GM19455 (cell line): ENCODE results near the gene OSBP2.
"Not testable (repeated sequence)": the region's sequence is repeated elsewhere in the genome, so short reads cannot be mapped to it uniquely, and the experiment has no call there.

Source experiments
- ATAC-seq: cut with Tn5 transposase; IDR thresholded peaks from one replicate; pipeline ENCODE4 v1.9.1; 2021; ENCODE audit not compliant: unreplicated experiment

The OSBP2 gene

DNA sequence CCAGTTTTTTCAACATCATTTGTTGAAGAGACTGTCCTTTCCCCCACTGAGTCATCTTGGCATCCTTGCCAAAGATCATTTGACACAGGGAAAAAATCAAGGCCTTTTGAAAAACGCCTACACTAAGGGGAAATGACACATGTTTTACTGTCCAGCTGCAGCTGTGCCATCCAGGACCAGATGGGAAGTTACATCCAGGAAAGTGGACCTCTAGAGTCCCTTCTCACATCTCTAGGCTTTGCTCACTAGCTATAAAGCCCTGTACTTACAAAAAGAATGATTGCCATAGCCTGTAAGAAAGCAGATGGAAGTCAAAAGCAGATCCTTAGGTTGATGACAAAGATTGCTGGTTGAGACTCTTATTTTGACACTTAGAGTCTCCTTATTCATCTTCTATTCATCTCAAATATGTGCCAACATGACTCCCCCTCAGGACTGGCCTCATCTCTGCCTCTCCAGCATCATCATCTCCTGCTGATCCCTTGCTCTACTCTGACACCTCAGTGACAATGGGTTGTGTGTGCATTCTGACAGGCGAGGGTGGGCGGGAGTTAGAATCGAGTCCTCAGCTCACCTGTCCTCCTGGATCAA is 22.8 kb downstream of the OSBP2 start:
- ATAC-seq, result no peak

DNA sequence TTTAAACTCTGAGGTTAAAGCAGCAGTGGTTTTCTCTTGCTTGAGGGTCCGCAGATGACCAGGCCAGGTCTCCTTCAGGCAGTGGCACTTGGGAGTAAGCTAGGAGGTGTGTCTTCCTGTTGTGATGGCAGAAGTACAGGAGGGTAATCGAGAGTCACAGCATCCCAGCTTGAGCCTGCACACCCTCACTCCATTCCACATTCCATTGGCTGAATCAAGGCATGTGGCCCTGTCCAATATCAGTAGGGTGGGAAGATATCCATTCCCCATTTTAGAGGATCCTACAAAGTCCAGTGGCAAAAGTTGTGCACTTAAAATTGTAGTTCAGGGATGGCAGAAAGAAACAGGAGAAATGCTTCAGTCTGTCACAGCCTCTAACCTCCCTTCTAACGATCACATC is 23.3 kb downstream of the OSBP2 start:
- no peak for ATAC-seq

DNA sequence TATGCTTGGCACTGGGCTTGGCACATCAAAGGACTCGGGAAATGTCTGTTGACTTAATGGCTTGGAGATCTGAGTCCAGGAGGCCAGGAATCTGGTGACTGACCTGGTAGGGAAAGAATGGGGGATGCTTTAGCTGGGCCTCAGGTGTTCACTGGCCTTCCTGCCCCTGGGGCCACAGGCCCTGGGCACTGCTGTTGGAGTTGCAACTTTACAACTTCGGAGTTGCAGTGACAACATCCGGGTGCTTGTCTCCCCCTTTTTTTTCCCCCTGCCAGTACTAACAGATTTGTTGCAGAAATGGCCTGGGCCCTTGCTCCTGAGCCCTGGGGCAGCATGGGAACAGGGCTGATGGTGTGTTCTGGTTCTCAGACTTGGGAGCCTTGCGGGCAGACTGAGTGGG is 23.8 kb downstream of the OSBP2 start:
- no peak for ATAC-seq

DNA sequence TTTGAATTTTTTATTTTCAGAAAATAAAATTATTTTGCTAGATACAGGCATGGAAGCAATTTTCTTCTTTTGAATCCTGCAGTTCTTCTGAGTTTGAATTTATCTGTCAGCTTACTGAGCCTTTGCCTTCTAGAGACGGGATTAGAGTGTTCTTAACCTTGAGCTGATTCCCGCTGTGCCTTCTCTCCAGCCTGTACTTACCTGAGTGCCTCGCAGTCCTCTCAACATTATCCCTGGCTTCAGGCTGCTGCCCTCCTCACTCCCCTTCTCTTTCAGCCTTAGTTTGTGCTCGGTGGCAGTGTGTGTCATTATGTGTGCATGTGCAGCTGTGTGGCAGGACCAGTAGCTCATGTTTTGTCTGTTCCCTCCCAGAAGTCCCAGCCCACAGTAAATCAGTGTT is 24.3 kb downstream of the OSBP2 start:
- no peak for ATAC-seq

DNA sequence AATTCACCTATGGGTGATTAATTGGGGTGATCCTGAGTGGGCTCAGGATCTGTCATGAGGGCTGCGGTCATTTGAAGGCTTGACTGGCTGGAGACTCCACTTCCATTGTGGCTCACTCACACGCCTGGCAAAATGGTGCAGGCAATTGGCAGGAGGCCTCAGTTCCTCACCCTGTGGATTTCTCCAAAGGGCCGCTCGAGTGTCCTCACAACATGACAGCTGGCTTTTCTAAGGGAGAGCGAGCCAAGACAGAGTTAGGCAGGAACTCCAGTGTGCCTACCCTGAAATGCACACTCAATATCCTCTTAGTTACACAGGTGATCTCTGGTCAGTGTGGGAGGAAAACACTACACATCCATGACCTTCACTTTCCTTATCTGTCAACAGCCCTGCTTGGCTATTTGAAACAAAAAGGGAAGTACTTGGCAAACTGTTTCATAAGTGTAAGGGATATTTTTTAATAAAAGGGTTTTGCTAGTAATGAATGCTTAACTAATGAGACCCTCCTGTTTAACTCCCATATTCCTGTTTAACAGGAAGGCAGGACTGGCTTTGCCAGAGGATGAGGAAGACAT is 25.7 kb downstream of the OSBP2 start:
- ATAC-seq, result no peak

DNA sequence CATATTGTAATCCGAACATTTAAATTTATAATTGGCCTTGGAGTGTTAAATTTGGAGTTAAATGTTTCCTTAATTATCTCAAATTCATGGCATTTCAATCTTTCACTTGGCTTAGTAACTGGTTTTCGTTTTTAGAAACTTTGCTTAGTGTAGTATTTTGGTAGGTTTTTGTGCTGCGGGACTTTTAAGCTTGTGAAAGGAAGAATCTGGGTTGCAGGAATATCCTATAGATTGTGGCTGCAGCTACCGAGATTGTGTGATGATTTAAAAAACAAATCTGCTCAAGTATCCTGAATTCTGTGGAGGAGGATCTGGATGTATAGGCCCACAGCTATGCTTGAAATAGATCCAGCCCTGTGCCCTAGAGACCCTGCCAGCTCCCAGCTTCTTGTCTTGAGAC is 27.1 kb downstream of the OSBP2 start:
- no peak for ATAC-seq

DNA sequence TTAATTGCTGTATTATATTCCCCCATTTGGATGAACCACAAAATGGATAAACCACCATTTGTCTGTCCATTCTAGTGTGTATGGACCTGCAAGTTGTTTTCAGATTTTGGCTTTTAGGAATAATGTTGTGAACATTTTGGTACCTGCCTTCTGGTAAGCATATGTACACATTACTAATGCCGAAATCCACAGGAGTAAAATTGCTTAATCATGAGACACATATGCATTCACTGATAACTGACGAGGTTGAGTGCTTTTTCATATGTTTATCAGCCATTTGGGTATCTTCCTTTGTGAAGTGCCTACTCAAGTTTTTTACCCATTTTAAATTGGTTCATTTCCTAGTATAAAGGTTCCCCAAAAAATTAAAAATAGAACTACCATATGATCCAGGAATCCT is 34.2 kb downstream of the OSBP2 start:
- no peak for ATAC-seq

DNA sequence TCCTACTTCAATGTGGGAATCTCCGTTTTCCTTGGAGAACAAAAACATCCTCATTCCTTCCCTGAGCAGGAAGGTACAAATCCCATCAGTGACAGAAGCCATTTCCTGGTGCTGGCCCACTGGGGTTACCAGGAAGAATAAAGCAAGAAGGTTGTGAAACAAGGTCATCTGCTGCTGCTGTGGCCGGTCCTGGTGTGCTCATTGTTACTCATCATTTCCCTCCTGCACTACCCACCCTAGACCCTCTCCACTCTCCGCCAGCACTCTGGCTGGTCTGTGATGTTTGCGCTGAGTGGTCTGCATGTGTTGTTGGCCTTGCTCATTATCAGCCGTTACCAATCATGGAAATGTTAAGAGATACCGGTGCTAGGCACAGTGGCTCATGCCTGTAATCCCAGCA is 37.0 kb downstream of the OSBP2 start:
- ATAC-seq, result no peak

DNA sequence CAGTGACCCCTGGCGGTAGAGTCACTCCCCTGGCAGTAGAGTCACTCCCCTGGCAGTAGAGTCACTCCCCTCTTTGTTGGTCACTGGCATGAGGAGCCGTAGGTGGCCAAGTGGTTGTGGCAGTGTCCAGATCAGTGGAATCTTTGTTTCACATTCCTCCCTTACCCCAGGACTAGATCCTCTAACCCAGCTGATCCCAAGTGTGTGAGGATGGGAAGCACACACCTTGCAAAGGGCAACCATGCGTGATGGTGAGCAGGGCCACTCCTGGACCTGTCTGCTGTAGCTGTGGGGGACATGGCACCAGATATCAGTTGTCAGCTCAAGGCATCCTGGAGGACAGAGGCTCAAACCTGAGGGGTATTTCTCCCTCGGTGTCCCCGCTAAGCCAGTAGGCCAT is 37.8 kb downstream of the OSBP2 start:
- no peak for ATAC-seq

DNA sequence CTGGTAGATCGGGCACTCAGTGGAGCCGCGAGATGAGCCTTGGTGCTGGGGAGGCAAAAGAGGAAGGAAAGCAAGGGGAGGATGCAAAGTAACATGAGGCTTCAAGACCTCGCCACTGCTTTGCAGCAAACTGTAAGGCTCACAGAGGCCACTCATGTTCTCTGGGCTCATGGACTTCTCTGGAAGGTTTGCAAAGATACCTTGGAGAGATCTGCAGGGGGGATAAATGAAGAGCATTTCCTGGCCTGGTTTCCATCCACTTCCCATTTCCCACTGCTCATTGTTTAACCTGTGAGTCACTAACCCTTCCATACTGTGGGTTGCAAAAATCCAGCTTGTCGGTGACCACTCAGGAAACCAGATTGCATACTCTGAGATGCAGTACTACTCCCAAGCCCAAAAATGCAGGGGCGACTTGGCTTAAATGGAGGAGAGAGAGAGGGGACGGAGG is 38.5 kb downstream of the OSBP2 start:
- no peak for ATAC-seq

DNA sequence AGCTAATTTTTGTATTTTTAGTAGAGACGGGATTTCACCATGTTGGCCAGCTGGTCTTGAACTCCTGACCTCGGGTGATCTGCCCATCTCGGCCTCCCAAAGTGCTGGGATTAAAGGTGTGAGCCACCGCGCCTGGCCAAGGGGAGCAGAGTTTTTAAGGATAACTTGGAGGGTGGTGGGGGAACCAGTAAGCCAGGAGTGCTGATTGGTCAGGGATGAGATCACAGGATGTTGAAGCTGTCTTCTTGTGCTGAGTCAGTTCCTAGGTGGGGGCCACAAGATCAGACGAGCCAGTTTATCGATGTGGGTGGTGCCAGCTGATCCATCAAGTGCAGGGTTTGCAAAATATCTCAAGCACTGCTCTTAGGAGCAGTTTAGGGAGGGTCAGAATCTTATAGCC is 45.3 kb downstream of the OSBP2 start:
- not testable (repeated sequence) for ATAC-seq

DNA sequence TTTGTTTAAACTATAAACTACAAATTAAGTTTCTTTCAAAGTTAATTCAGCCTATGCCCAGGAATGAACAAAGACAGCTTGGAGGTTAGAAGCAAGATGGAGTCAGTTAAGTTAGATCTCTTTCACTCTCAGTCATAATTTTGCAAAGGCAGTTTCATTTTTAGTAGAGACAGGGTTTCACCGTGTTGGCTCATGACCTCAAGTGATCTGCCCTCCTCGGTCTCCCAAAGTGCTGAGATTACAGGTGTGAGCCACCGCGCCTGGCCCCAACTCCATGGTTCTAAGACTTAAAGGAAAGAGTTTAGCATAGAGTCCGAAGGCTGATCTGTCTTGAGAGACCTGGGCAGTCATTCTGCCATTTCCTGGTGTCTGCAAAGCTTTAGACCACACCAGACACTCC is 45.8 kb downstream of the OSBP2 start:
- ATAC-seq, result not testable (repeated sequence)

DNA sequence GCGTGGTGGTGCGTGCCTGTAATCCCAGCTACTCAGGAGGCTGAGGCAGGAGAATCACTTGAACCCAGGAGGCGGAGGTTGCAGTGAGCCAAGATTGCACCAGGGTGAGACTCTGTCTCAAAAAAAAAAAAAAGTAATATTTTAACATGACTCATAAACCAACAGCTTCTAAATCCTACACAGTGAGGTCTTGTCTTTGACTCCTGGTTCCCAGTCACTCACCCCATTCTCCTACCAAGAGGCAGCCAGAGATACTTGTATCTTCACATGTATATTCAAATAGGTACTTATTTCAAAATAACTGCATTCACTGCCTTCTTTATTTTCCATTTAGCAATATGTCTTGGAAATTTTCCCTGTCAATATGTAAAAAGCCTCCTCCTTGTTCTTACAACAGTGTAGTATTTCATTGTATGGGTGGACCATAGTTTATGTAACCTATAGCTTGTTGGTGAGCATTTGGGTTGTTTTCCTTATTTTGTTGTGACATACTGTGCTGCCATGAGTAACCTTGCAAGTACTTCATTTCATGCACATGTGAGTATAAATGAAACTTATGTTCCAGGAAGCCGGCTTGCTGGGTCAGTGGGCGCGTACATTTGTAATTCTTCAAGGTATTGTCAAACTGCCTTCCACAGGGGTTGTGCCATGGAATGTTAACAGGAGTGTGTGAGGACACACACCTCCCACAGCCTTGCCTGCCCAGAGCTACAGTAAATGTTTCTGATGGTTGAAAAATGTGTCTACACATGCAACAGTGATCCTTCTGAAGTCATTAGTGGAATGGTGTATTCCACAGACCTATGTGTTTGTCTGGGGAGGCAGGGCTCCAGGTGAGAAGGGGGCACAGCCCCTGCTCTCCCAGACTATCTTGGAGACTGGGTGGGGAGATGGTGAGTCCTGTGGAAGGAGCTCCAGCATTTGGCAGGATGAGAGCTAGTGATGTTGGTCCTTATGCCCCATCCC is 47.9 kb downstream of the OSBP2 start:
- ATAC-seq, result no peak

DNA sequence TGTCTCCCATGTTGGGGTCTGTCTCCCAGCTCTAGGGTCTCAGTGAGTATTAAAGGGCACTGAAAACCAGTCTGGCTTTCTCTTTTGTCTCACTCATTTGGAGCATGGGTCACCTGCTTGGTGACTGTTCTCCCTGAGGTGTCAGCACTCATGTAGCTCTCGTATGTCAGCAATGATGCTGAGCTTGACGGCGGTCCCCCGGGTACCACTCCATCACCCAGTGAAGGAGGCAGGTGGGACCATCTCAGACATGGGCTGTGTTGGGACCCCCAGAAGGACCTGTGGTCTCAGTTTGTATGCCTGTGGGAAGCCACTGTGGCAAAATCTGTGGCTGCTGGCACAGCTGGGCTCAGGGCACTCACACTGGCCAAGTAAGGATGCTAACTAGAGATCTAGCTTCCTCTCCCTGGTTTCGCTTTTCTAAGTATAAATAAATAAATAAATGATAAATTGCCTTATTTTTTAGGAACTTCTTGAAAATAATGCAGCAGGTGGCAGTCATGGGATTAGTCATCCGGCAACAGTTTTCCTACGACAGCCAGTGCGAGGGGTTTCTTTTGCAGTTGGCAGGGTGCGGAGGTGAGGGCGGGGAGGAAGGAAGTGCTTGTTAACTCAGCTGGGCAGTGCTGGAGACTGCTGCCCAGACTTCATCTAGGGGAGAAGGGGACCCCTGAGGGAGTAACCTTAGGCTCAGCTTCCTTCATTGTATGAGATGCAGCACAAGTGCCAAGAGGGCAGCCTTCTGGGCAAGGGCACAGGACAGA is 48.8 kb downstream of the OSBP2 start:
- no peak for ATAC-seq

DNA sequence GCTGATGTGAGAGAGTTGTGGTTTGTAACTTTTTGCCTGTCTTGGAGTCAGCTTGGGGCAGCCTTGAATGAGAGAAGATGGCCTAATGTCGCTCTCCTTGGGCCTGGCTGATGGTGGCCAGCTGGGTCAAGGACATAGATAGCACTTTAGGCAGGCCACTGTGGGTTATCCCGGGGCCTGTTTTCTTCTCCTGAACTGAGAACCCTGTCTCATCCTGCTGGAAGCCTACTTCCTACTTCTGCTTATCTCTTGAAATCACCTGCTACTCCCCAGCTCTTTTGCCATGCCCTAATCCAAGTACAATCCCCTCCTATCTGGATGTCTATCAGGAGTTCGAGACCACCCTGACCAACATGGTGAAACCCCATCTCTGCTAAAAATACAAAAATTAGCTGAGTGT is 49.5 kb downstream of the OSBP2 start:
- ATAC-seq, result no peak

DNA sequence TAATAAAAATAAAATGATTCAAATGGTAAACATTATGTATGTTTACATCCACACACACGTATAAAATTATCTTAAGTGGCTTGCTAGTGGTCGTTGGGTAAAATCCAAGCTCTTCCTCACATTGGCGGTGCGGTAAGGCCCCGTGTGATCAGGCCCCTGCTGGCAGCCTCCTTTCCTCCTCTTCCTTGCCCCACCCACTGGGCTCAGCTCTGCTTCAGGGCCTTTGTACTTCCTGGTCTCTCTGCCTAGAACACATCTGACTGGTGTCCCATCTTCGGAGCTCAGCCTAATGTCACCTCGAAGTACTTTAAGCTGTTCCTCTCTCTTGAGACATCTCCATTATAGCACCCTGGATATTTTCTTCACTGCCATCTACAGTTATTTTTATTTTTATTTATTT is 52.8 kb downstream of the OSBP2 start:
- no peak for ATAC-seq

DNA sequence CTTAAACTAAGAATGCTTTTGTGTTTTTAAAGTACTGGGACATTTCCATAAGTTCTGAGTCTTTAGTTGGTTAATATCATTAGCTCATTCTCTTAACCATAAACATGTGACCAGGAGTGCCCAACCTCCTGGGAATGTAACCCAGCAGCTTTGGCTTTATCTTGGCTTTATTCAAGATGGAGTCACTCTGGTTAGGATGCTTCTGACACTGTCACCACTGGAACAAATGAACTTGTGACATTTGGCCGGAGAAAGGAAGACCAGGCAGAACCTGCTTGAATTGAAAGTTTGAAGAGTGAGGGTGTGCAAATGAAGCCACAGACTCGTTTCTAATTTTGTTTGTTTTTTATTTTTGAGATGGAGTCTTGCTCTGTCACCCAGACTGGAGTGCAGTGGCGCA is 54.6 kb downstream of the OSBP2 start:
- no peak for ATAC-seq

DNA sequence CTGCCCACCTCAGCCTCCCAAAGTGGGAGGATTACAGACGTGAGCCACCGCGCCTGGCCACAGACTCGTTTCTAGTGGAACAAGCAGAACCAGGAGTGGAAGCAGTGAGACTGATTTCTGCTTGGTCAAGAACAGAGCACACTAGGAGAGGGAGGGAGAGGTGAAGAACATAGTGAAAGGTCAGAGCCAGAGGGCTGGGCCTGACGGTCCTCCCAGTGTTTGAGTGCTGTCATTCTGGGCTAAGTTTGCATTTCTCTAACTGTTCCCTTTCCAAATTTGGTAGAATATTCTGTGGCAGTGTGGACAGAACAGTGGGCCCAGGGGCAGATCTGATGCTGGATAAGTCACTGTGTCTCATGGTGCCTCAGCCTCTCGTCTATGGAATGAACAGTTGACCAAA is 55.2 kb downstream of the OSBP2 start:
- ATAC-seq, result no peak

DNA sequence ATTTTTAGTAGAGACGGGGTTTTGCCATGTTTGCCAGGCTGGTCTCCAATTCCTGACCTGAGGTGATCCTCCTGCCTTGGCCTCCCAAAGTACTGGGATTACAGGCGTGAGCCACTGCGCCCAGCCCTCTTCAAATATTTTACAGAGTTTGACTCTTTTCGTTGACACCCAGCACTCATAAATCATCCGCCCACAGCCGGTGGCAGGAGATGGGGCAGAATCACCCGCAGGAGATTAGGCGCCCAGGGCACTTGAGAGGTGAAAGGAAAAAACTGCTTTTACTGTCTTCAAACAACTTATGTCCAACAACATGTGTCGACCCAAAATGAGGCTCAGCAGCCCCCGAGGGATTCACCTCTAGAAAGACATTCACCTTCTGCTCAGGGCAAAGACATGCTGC is 56.9 kb downstream of the OSBP2 start:
- no peak for ATAC-seq

DNA sequence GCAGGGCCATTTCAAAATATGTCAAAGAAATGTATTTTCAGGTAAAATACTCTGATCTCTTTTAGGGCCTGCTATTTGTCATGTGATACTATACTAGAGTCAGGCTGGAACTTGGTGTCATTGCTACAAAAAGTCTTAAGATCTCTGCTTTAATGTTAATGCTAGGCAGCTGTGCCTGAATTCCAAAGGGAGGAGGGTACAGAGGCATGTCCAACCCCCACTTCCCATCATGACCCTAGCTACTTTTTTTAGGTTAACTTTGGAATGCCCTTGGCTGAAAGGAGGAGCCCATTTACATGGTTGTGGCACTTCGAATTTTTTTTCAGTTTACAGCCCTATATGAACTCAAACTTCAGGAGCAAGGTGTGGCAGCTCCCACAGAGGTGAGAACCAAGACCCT is 58.1 kb downstream of the OSBP2 start:
- no peak for ATAC-seq

DNA sequence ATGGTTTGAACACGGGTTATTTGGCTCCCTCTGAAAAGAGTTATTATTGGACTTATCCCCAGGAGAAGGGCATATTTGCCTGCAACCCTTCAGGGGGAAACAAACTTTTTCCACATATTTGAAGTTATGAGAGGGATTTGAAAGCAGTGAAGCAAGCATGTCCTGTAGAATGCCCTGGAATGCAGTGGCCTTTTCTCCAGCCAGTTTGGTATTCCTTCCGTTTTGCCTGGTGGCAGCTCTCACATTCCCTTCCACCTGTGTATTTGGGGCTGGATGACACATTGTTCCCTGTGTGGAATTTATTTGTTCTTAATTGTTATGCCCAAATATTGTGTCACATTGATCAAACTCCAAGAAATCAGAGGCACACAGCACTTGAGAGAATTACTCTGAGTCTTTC is 59.0 kb downstream of the OSBP2 start:
- ATAC-seq, result no peak
